ENCODE data around the gene CST4.
"Not testable (repeated sequence)": the region's sequence is repeated elsewhere in the genome, so short reads cannot be mapped to it uniquely, and the experiment has no call there.

CST4 gene

GRCh38 chr20:23686046-23686750 is 2.6 kb downstream of the CST4 start:
- no peak for DNase-seq

GRCh38 chr20:23685529-23685896 is 3.3 kb downstream of the CST4 start:
- not testable (repeated sequence) for DNase-seq

- no peak for DNase-seq
These were observed 4.6 kb downstream of the CST4 start for GRCh38 chr20:23684261-23684660.

- no peak for DNase-seq
These were observed 5.0 kb downstream of the CST4 start for GRCh38 chr20:23683807-23684206.

GRCh38 chr20:23683281-23683680 is 5.6 kb downstream of the CST4 start:
- DNase-seq, result no peak

GRCh38 chr20:23680146-23680545 is 8.7 kb downstream of the CST4 start:
- DNase-seq, result no peak

- no peak for DNase-seq
These were observed 9.4 kb downstream of the CST4 start for GRCh38 chr20:23679133-23680092.

- DNase-seq, result no peak
These were observed 15.6 kb downstream of the CST4 start for GRCh38 chr20:23673209-23673608.

GRCh38 chr20:23672158-23672557 is 16.7 kb downstream of the CST4 start:
- DNase-seq, result no peak

- no peak for DNase-seq
These were observed 17.4 kb downstream of the CST4 start for GRCh38 chr20:23671479-23671878.

GRCh38 chr20:23670361-23670760 is 18.5 kb downstream of the CST4 start:
- no peak for DNase-seq

- no peak for DNase-seq
These were observed 19.0 kb downstream of the CST4 start for GRCh38 chr20:23669866-23670265.

- DNase-seq, result no peak
These were observed 19.5 kb downstream of the CST4 start for GRCh38 chr20:23669327-23669726.

- DNase-seq, result no peak
These were observed 20.3 kb downstream of the CST4 start for GRCh38 chr20:23668477-23668951.

- no peak for DNase-seq
These were observed 21.2 kb downstream of the CST4 start for GRCh38 chr20:23667666-23668065.

GRCh38 chr20:23666698-23667097 is 22.1 kb downstream of the CST4 start:
- DNase-seq, result no peak

- DNase-seq, result no peak
These were observed 22.6 kb downstream of the CST4 start for GRCh38 chr20:23666189-23666588.

- no peak for DNase-seq
These were observed 23.9 kb downstream of the CST4 start for GRCh38 chr20:23664954-23665353.

- not testable (repeated sequence) for DNase-seq
These were observed 24.8 kb downstream of the CST4 start for GRCh38 chr20:23664046-23664445.

GRCh38 chr20:23663180-23663579 is 25.7 kb downstream of the CST4 start:
- DNase-seq, result no peak

GRCh38 chr20:23662276-23662870 is 26.5 kb downstream of the CST4 start:
- no peak for DNase-seq

- DNase-seq, result no peak
These were observed 27.8 kb downstream of the CST4 start for GRCh38 chr20:23661002-23661429.

- DNase-seq, result no peak
These were observed 28.6 kb downstream of the CST4 start for GRCh38 chr20:23659989-23660837.
